GM18519 (cell line): ENCODE data around the gene MYLIP.

ENCODE experiments used
- ATAC-seq: cut with Tn5 transposase; IDR thresholded peaks from one replicate; pipeline ENCODE4 v1.9.1; 2021; ENCODE audit warnings: mild to moderate bottlenecking, moderate library complexity; ENCODE audit not compliant: unreplicated experiment, low FRiP score

MYLIP gene

DNA sequence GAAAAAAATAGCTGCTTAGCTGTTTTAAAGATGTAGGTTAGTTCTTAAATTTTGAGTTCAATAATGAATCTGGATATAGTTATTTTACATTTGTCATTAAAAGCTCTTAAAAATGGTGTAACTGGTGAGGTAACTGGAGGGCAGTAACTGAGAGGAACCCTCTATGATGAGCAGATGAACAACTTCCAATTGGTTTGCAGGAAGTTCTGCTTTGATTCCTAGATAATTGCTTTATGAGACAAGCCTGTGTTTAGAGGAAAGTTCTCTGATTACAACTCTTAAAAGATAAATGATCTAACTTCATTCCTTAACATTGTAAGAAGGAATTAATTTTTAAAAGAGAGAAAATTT is 8.5 kb downstream of the MYLIP start:
- no peak for ATAC-seq

DNA sequence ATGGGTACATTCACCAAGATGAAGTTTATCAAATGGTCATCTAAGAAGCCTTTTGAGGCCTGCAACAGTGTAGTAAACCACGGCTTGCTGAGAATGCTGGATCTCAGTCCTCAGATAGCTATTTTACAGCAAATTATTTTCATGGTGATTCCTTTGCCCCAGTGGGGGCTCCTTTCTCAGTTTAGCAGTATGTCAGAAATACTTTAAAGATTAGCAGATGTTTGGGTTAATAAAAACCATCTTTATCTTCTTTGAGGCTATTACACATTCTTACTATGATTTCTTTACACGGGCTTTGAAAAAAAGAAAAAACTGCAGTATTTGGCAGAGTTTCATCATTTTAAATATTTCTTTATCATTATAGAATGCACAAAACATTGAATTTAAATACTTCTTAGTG is 10.7 kb downstream of the MYLIP start:
- ATAC-seq: no peak

- no peak for ATAC-seq
Measured at GRCh38 chr6:16140607-16141006, 11.7 kb downstream of the MYLIP start.

DNA sequence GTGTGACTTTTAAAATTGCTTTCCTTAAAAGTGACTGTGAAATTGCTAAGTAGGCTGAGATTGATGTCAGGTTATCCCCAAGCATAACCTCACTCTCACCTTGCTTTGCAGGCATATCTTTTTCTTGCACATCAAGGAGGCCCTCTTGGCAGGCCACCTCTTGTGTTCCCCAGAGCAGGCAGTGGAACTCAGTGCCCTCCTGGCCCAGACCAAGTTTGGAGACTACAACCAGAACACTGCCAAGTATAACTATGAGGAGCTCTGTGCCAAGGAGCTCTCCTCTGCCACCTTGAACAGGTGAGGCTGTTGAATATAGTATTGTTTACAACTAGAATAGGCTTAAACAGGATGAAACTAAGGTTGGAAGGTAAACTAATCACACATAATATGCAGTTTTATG is 12.6 kb downstream of the MYLIP start:
- no peak for ATAC-seq

DNA sequence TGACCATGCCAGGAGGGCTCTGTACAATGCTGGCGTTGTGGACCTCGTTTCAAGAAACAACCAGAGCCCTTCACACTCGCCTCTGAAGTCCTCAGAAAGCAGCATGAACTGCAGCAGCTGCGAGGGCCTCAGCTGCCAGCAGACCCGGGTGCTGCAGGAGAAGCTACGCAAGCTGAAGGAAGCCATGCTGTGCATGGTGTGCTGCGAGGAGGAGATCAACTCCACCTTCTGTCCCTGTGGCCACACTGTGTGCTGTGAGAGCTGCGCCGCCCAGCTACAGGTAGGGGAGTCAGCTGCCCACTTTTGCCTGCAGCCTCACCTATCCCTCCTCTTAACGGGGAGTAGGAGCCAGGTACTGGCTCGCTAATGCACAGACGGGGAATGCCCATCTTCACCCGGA is 16.2 kb downstream of the MYLIP start:
- ATAC-seq: no peak

- no peak for ATAC-seq
Measured at GRCh38 chr6:16146028-16146427, 17.1 kb downstream of the MYLIP start.

DNA sequence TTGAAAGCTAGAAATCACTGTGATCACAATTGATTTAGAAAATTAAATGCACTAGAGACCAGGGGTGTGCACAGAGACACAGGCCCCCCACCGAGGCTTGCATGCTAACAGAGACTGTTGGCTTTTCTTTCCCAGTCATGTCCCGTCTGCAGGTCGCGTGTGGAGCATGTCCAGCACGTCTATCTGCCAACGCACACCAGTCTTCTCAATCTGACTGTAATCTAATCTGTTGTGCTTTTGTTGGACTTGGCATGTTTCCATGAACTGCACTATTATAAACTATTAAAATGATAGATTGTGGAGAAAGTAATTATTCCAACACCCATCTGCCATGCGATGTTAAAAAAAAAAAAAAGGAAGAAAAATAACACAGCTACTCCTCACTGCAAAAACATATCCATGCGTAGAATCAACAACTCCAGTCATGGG is 17.7 kb downstream of the MYLIP start:
- ATAC-seq: no peak

- no peak for ATAC-seq
Measured at GRCh38 chr6:16148498-16148897, 19.6 kb downstream of the MYLIP start.

DNA sequence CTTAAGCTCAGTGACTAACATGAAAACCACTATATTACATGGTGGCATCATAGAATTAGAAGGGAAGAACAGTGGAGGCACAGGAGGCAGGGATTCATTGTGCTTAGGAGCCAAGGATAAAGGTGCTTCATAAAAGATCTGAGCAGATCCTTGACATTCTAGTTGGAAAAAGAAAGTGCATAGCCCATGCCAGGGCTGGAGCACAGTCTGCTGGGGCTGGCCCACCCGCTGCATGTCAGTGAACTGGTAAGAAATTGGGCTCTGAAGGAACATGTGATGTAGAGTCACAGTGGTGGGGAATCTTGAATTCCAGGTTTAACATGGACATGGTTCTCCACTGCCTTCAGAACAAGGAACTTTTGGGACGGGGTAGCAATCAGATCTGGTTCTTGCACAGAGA is 20.4 kb downstream of the MYLIP start:
- ATAC-seq: no peak

GRCh38 chr6:16150098-16150497 is 21.2 kb downstream of the MYLIP start:
- ATAC-seq: no peak

DNA sequence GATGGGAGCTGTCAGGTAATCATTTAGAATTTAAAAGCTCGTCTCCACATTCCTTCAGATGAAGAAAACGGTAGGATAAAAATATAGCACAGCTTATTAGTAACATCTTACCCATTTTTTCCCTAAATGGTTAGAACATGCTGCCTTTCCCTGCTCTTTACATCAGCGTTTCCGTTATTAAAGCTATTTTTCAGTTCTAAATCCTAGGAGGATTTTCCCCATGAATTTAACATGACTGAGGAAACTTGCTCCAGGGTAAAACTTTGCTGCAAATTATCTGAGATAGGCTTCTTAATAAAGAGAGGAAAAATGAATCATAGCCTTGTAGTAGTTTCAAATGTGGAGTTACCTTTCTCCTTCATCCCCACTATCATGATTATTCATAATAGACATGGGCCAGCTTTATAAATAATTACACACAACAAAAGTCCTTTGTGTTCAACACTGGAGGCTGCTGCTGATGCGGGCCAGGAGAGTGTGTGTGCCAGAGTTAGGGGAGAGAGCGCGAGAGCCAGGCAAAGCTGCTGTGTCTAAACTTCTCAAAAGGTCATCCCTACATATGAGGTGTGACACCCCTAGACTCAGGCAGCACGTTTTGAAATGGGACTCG is 24.4 kb downstream of the MYLIP start:
- no peak for ATAC-seq

- ATAC-seq: no peak
Measured at GRCh38 chr6:16154904-16155303, 26.0 kb downstream of the MYLIP start.

DNA sequence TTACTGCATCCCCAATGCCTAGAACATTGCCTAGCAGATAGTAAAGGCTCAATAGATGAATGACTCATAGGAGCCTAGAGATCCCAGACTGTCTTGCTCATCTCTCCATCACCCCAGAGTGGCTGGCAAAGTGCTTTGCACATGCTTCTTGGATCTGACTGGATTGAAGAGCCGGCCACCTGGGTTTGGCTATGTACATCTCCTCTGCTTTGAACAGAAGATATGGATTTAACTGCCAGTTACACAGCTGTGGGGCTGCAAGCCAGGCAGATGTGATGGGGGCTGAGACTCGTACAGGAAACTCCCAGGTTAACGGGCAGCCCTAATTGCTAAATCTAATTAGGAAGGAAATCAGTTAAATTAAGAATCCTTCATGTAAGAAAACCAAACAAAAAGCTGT is 28.6 kb downstream of the MYLIP start:
- no peak for ATAC-seq

DNA sequence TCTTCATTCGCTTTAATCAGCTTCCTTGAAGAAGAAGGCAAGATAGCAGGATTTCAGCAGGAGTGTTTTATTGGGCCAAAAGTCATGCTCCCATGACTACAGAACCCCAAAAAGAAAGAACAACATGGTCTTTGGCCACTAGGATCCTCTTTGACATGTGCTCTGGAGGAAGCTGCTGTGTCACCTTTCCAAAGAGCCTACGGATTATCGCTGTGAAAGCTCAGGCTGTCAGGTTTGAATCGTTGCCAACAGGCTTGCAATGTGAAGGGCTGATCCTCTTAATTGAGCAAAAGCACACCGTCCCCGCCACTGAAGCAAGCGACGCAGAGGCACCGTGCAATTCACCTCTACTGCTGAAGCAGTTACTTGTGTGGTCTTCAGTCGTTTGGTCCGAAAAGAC is 29.0 kb downstream of the MYLIP start:
- ATAC-seq: no peak

DNA sequence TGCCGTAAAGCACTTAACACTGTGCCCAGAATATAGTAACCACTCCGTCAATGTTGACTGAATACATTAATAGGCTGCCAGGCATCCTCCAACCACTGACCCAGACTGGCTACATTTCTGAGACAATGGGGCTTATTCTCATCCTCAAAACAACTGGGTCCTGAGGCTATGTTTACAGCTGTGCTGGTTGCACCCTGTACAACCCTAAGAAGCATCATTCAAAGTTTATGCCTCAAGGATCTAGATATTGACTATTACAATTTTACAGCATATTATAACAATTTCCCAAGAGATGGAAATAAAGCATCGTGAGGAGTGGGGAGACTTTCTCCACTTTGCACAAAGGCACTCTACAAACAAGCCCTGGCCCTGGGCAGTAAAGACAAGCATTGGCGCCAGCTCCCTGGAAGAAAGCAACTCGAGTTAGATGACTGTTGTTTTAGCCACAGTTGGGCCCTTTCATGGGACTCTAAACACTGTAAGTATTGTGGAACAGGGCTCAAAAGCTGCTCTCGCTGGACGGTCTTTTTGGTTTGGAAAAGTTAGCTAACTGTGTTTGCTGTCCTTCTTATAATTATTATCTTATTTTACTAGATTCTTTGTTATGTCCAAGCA is 30.2 kb downstream of the MYLIP start:
- ATAC-seq: no peak

- ATAC-seq: no peak
Measured at GRCh38 chr6:16160794-16161193, 31.9 kb downstream of the MYLIP start.

GRCh38 chr6:16162003-16162402 is 33.1 kb downstream of the MYLIP start:
- ATAC-seq: no peak

DNA sequence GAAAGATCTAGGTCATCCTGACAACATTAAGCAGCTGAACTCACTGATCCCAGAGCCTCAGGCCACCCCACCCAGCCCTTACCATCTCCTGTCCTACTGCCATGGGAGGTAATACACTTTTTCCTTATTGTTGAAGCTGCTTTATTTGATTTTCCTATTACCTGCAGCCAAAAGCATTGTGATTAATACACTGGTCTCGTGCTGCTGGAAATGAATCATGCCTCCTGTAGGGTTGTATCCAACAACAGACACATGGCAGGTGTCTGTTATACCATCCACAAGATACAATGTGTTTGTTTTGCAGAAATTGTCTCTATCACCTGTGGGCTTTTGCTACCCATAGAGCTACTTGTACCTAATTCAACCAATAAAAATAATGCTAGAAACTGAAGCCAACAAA is 34.2 kb downstream of the MYLIP start:
- ATAC-seq: no peak

DNA sequence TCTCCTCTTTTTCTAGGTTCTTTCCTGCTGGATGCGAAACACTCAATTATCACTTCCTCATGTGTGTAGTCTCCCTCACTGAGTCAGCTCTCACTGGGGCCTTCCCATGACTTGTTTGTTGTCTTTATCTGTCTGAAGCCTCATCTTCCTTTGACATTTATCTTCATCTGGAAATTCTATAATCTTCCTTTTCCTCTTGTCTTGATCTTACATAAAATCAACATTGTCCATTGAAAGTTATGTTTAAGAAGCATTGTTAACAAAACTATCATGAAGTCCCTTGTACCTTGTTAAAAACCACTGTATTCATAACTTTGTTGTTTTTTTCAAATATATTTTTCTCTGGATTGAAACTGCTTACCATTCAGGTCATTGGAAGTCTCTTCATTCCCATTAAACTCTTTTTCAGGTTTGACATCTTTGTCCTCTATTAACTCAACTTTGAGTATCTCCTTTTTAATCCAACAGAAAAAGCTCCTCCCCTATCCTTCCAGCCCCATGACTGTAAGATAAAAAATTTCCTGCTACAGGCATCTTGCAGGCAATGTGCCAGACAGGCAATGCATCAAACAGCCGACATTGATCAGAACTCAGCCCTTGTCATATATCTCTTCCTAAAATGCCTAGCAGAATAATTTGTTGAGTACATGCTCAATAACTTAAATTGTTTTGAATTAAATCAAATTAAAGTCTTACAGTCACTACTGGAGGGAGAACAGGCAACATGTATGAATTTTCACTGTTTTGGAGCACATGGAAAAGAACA is 34.8 kb downstream of the MYLIP start:
- ATAC-seq: no peak

DNA sequence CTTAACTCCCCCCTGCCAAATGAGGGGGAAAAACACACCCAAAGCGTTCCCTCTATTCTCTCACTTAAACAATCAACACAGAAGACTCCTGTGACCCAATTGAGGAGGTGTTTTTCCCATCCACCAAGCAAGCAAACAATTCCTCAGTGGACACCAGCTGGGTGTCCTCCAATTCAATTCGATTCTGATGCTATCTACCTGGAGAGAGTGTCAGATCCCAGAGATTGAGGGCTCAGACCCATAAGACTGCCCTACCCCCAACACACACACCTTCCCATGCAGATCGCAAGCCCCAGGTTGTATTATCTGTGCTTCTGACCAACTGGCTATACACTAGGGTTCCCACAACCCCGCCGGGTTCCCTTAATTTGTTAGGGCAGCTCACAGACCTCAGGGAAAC is 36.8 kb downstream of the MYLIP start:
- no peak for ATAC-seq

DNA sequence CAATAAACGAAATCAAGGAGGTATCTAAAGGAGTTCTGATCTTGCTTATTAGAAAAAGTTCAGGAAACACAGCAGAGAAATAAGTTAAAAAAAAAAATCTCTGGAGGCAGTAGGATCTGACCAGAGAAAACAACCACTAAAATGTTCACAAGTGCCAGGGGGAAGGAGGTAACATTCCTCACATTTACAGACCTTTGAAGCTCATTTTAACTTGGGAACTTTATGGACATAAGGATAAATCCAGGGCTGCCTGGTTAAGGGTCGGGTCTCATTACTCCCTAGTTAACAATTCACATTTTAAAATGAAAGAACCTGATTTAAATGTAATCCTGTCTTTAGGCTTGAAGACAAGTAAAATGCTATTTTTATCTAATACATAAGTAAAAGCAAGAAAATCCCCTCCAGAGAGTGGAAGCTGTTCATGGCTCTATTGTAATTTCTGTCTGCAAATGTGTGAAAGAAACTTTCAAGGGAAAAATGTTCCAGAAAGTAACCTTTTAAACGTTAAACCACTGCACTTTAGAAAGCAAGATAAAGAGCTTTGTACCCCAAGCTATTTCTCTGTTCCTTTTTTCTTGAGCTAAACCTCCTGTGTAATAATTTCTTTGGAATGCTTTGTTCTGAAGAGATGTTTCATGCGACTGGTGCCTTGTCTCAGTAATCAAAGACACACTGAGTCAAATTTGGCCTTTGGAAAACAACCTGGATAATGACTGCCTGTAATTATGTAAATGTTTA is 38.2 kb downstream of the MYLIP start:
- no peak for ATAC-seq
